ENCODE data around the gene TRABD. TPM values are rescaled to one million over a fixed set of nuclear protein-coding genes. Genes with fewer than 3 reads are reported as not detected.
A peak's percentile ranks its signal among the peaks of the same experiment; 100 is the strongest.
"Not testable (repeated sequence)": the region's sequence is repeated elsewhere in the genome, so short reads cannot be mapped to it uniquely, and the experiment has no call there.

TRABD gene
- total RNA-seq, 1 donor from 2014 or later, result 25.9 TPM

GRCh38 chr22:50165436-50166123 lies 20.1 kb upstream of the TRABD start:
- no peak overlapping the region for H3K27ac Mint-ChIP-seq (ENCODE audit: unreplicated experiment)
- DNase-seq (ENCODE audit: extremely low spot score, unreplicated experiment), result no peak
- peaks cover 14% of the 10 kb centered on the region for H3K27me3 Mint-ChIP-seq (ENCODE audit: unreplicated experiment)
- no peak overlapping the region for H3K4me3 Mint-ChIP-seq (ENCODE audit: unreplicated experiment)
- H3K9me3 Mint-ChIP-seq (ENCODE audit: unreplicated experiment), result no peaks in the 10 kb centered on the region
- peaks cover 3% of the 10 kb centered on the region for H3K4me1 Mint-ChIP-seq (ENCODE audit: unreplicated experiment)
- H3K36me3 Mint-ChIP-seq (ENCODE audit: unreplicated experiment), result no peaks in the 10 kb centered on the region
- TF ChIP-seq CTCF (IDR thresholded peaks at IDR 0.05), result no peak

- no peaks in the 10 kb centered on the region for H3K36me3 Mint-ChIP-seq (ENCODE audit: unreplicated experiment)
- peaks cover 15% of the 10 kb centered on the region for H3K27me3 Mint-ChIP-seq (ENCODE audit: unreplicated experiment)
- no peak overlapping the region for H3K4me3 Mint-ChIP-seq (ENCODE audit: unreplicated experiment)
- TF ChIP-seq CTCF (IDR thresholded peaks at IDR 0.05), result no peak
- no peak overlapping the region for H3K27ac Mint-ChIP-seq (ENCODE audit: unreplicated experiment)
- peaks cover 5% of the 10 kb centered on the region for H3K4me1 Mint-ChIP-seq (ENCODE audit: unreplicated experiment)
- no peak for DNase-seq (ENCODE audit: extremely low spot score, unreplicated experiment)
- H3K9me3 Mint-ChIP-seq (ENCODE audit: unreplicated experiment), result no peaks in the 10 kb centered on the region
Measured at GRCh38 chr22:50167689-50168489, 17.8 kb upstream of the TRABD start.

- H3K4me1 Mint-ChIP-seq (ENCODE audit: unreplicated experiment); H3K9me3 Mint-ChIP-seq (ENCODE audit: unreplicated experiment); H3K36me3 Mint-ChIP-seq (ENCODE audit: unreplicated experiment); DNase-seq (ENCODE audit: extremely low spot score, unreplicated experiment): not testable (repeated sequence)
- Mint-ChIP-seq H3K27me3 (ENCODE audit: unreplicated experiment) (peaks cover 15% of the 10 kb centered on the region), H3K4me3 (ENCODE audit: unreplicated experiment) (peak overlapping the region; percentile 73), H3K27ac (ENCODE audit: unreplicated experiment) (peak overlapping the region; percentile 16)
Measured at GRCh38 chr22:50168490-50169180, 17.1 kb upstream of the TRABD start.

- Mint-ChIP-seq H3K4me3 (ENCODE audit: unreplicated experiment) (peak overlapping the region; percentile 73), H3K9me3 (ENCODE audit: unreplicated experiment) (no peaks in the 10 kb centered on the region), H3K4me1 (ENCODE audit: unreplicated experiment) (peaks cover 5% of the 10 kb centered on the region), H3K36me3 (ENCODE audit: unreplicated experiment) (no peaks in the 10 kb centered on the region), H3K27me3 (ENCODE audit: unreplicated experiment) (peaks cover 15% of the 10 kb centered on the region), H3K27ac (ENCODE audit: unreplicated experiment) (peak overlapping the region; percentile 16)
- no peak for TF ChIP-seq CTCF (IDR thresholded peaks at IDR 0.05)
- DNase-seq (ENCODE audit: extremely low spot score, unreplicated experiment), result no peak
Measured at GRCh38 chr22:50169181-50169759, 16.4 kb upstream of the TRABD start.

GRCh38 chr22:50169774-50170341 lies 15.9 kb upstream of the TRABD start:
- H3K4me1 Mint-ChIP-seq (ENCODE audit: unreplicated experiment), result peaks cover 5% of the 10 kb centered on the region
- H3K36me3 Mint-ChIP-seq (ENCODE audit: unreplicated experiment), result no peaks in the 10 kb centered on the region
- no peak for DNase-seq (ENCODE audit: extremely low spot score, unreplicated experiment)
- no peaks in the 10 kb centered on the region for H3K9me3 Mint-ChIP-seq (ENCODE audit: unreplicated experiment)
- no peak for TF ChIP-seq CTCF (IDR thresholded peaks at IDR 0.05)
- no peak overlapping the region for H3K4me3 Mint-ChIP-seq (ENCODE audit: unreplicated experiment)
- H3K27ac Mint-ChIP-seq (ENCODE audit: unreplicated experiment), result no peak overlapping the region
- peaks cover 15% of the 10 kb centered on the region for H3K27me3 Mint-ChIP-seq (ENCODE audit: unreplicated experiment)
